DND-41 (cell line): ENCODE measurements around the gene GOLIM4.

ENCODE experiments used
- ATAC-seq: fragments of 200-7000 bp; cut with Tn5 transposase; 3 replicates; pipeline ENCODE4 v1.9.1; 2021; ENCODE audit warnings: low read depth; ENCODE audit not compliant: insufficient read depth
- DNase-seq: peaks from one replicate; pipeline ENCODE4 v3.0.0-alpha.2; 2020
- H2AFZ ChIP-seq: 2 replicates; pipeline ENCODE4 v1.6.0; 2012; ENCODE audit warnings: low read depth, low read length
- H3K27ac ChIP-seq: 2 replicates; pipeline ENCODE4 v1.5.1; 2012; ENCODE audit warnings: low read length, inconsistent platforms
- H3K27me3 ChIP-seq: fragments of 200-600 bp; sonication (generic); 2 replicates; pipeline ENCODE4 v1.6.0; 2012; ENCODE audit warnings: low read length, mild to moderate bottlenecking, inconsistent platforms; ENCODE audit not compliant: insufficient read depth, poor library complexity
- H3K36me3 ChIP-seq: 2 replicates; pipeline ENCODE4 v1.5.1; 2012; ENCODE audit warnings: low read length, inconsistent platforms; ENCODE audit not compliant: insufficient read depth
- H3K4me1 ChIP-seq: 2 replicates; pipeline ENCODE4 v1.5.1; 2012; ENCODE audit warnings: mild to moderate bottlenecking, low read length; ENCODE audit not compliant: insufficient read depth
- H3K4me2 ChIP-seq: 2 replicates; pipeline ENCODE4 v1.6.0; 2012; ENCODE audit warnings: mild to moderate bottlenecking, moderate library complexity, low read length, inconsistent platforms; ENCODE audit not compliant: insufficient read depth
- H3K4me3 ChIP-seq, 2 experiments: fragments of 200-600 bp in 1 of 2; shearing (Covaris generic) in 1 of 2; 2 replicates each; pipeline ENCODE4 v1.5.1; 2012 to 2016; ENCODE audit warnings: inconsistent platforms in 2 of 2, low read length in 2 of 2, mild to moderate bottlenecking in 2 of 2, low read depth in 1 of 2, moderate library complexity in 1 of 2
- H3K79me2 ChIP-seq: 2 replicates; pipeline ENCODE4 v1.6.0; 2012; ENCODE audit warnings: low read length, inconsistent platforms; ENCODE audit not compliant: insufficient read depth
- H3K9ac ChIP-seq: 2 replicates; pipeline ENCODE4 v1.6.0; 2012; ENCODE audit warnings: low read depth, mild to moderate bottlenecking, inconsistent platforms, low read length, moderate library complexity
- H3K9me3 ChIP-seq: 2 replicates; pipeline ENCODE4 v1.5.1; 2012; ENCODE audit warnings: low read length, moderate library complexity, mild to moderate bottlenecking, inconsistent platforms; ENCODE audit not compliant: insufficient read depth, severe bottlenecking
- H4K20me1 ChIP-seq: 2 replicates; pipeline ENCODE4 v1.6.0; 2012; ENCODE audit warnings: low read length; ENCODE audit not compliant: insufficient read depth
- EZH2 ChIP-seq: IDR thresholded peaks from 3 replicates; pipeline ENCODE4 v1.6.1; 2012; ENCODE audit warnings: borderline replicate concordance, low read depth, mild to moderate bottlenecking, moderate library complexity, low read length, inconsistent platforms; ENCODE audit not compliant: severe bottlenecking
- TF ChIP-seq, protein P1 (sequence below): IDR thresholded peaks from 2 replicates; pipeline ENCODE4 v1.5.1; 2012; ENCODE audit warnings: borderline replicate concordance, low read length, moderate library complexity, mild to moderate bottlenecking; ENCODE audit not compliant: poor library complexity, severe bottlenecking; ENCODE audit errors: extremely low read depth

The GOLIM4 gene

DNA sequence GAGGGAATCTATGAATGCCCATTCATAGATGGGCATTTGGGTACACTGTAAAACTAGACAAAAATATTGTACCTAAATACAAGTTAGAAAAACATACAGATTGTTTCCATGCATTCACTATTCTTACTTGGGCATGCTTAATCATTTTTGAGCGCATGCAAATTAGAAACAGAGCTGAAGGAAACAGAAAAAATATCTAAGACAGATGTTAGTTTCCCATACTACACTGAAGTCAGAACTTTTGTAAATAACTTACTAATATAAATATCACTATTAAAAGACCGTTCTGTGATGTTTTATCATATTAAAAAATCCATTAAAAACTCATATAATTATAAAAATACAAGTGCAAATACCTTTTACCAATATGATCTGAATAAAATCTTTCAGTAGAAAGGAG, 58.7 kb downstream of the GOLIM4 start:
- no peak overlapping the region for H3K27ac ChIP-seq
- no peak overlapping the region for H3K4me2 ChIP-seq
- H3K9me3 ChIP-seq: no peaks in the 10 kb centered on the region
- TF ChIP-seq, protein P1, sequence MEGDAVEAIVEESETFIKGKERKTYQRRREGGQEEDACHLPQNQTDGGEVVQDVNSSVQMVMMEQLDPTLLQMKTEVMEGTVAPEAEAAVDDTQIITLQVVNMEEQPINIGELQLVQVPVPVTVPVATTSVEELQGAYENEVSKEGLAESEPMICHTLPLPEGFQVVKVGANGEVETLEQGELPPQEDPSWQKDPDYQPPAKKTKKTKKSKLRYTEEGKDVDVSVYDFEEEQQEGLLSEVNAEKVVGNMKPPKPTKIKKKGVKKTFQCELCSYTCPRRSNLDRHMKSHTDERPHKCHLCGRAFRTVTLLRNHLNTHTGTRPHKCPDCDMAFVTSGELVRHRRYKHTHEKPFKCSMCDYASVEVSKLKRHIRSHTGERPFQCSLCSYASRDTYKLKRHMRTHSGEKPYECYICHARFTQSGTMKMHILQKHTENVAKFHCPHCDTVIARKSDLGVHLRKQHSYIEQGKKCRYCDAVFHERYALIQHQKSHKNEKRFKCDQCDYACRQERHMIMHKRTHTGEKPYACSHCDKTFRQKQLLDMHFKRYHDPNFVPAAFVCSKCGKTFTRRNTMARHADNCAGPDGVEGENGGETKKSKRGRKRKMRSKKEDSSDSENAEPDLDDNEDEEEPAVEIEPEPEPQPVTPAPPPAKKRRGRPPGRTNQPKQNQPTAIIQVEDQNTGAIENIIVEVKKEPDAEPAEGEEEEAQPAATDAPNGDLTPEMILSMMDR: no peak
- TF ChIP-seq EZH2: no peak
- no peak overlapping the region for H2AFZ ChIP-seq
- H4K20me1 ChIP-seq: no peaks in the 10 kb centered on the region
- no peaks in the 10 kb centered on the region for H3K27me3 ChIP-seq
- H3K9ac ChIP-seq: no peak overlapping the region
- no peaks in the 10 kb centered on the region for H3K4me1 ChIP-seq
- no peak overlapping the region for H3K4me3 ChIP-seq
- ATAC-seq: no peak
- no peak for DNase-seq
- no peaks in the 10 kb centered on the region for H3K79me2 ChIP-seq
- no peaks in the 10 kb centered on the region for H3K36me3 ChIP-seq

DNA sequence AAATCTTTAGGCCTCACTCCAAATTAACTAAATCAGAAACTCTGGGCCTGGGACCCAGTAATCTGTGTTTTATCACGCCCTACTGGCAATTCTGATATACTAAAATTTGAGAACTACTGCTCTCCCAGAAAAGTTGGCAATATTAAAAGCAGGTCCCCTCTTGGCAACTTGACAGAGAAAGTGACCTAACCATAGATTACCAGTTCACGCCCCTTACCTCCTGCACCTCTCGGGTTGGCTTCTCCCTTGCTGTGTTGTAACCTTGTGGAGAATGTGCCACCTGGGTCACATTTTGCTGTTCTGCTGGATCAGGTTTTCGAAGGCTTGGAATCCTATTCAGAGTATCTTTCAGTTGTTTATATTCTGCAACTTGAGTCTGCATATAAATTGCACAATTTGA, 59.1 kb downstream of the GOLIM4 start:
- Histone ChIP-seq H2AFZ (no peak overlapping the region), H3K79me2 (no peaks in the 10 kb centered on the region), H4K20me1 (no peaks in the 10 kb centered on the region), H3K36me3 (no peaks in the 10 kb centered on the region), H3K27me3 (no peaks in the 10 kb centered on the region), H3K9me3 (no peaks in the 10 kb centered on the region), H3K9ac (no peak overlapping the region), H3K4me2 (no peak overlapping the region), H3K27ac (no peak overlapping the region), H3K4me3 (no peak overlapping the region), H3K4me1 (no peaks in the 10 kb centered on the region)
- TF ChIP-seq, protein P1: no peak
- no peak for TF ChIP-seq EZH2
- DNase-seq (no peak), ATAC-seq (no peak)

- no peak for ATAC-seq
- Histone ChIP-seq H2AFZ (no peak overlapping the region), H4K20me1 (no peaks in the 10 kb centered on the region), H3K9ac (no peak overlapping the region), H3K4me1 (no peaks in the 10 kb centered on the region), H3K9me3 (no peaks in the 10 kb centered on the region), H3K79me2 (no peaks in the 10 kb centered on the region), H3K36me3 (no peaks in the 10 kb centered on the region), H3K27ac (no peak overlapping the region), H3K4me3 (no peak overlapping the region), H3K27me3 (no peaks in the 10 kb centered on the region), H3K4me2 (no peak overlapping the region)
- DNase-seq: no peak
- TF ChIP-seq, protein P1: no peak
- TF ChIP-seq EZH2: no peak
Observed at GRCh38 chr3:168034152-168034928, 61.4 kb downstream of the GOLIM4 start.

- TF ChIP-seq EZH2: no peak
- TF ChIP-seq, protein P1: no peak
- Histone ChIP-seq H3K27ac (no peak overlapping the region), H4K20me1 (no peaks in the 10 kb centered on the region), H3K36me3 (no peaks in the 10 kb centered on the region), H3K4me2 (no peak overlapping the region), H3K9ac (no peak overlapping the region), H3K79me2 (no peaks in the 10 kb centered on the region), H3K9me3 (no peaks in the 10 kb centered on the region), H3K27me3 (no peaks in the 10 kb centered on the region), H2AFZ (no peak overlapping the region), H3K4me3 (no peak overlapping the region), H3K4me1 (no peaks in the 10 kb centered on the region)
- DNase-seq (no peak), ATAC-seq (no peak)
Observed at GRCh38 chr3:168030577-168030976, 65.1 kb downstream of the GOLIM4 start.
